ENCODE results near the gene LRP8. TPM values are rescaled to one million over a fixed set of nuclear protein-coding genes. Genes with fewer than 3 reads are reported as not detected.
A peak's percentile ranks its signal among the peaks of the same experiment; 100 is the strongest.

The LRP8 gene
- total and polyA plus RNA-seq, 2 of the 13 experiments (the other 11 are each of a cell fraction or from before 2014, with no cell fraction given): 17.3 to 17.4 TPM

GRCh38 chr1:53196485-53197290 lies 131.2 kb downstream of the LRP8 start, which contains the start of gene CPT2 (continued):
- TF ChIP-seq ZBTB7A (CRISPR knock-in tag; IDR thresholded peaks at IDR 0.05): no peak
- no peak; the same call in 1 of the 2 replicates for TF ChIP-seq MTF2 (CRISPR knock-in tag; IDR thresholded peaks at IDR 0.05; ENCODE audit: borderline replicate concordance)
- no peak; the same call in 1 of the 2 replicates for TF ChIP-seq IRF9 (CRISPR knock-in tag; IDR thresholded peaks at IDR 0.05; ENCODE audit: borderline replicate concordance)
- no peak for TF ChIP-seq CENPT (CRISPR knock-in tag; IDR thresholded peaks at IDR 0.05; ENCODE audit: low read depth)
- no peak for TF ChIP-seq NFE2 (CRISPR knock-in tag; IDR thresholded peaks at IDR 0.05)
- TF ChIP-seq SRY (CRISPR knock-in tag; IDR thresholded peaks at IDR 0.05): peak; percentile 81
- no peak for TF ChIP-seq ZNF281 (CRISPR knock-in tag; IDR thresholded peaks at IDR 0.05; ENCODE audit: borderline replicate concordance)
- no peak for TF ChIP-seq ZNF672 (CRISPR knock-in tag; IDR thresholded peaks at IDR 0.05)
- no peak for TF ChIP-seq TCF12 (IDR thresholded peaks at IDR 0.05)
- no peak for TF ChIP-seq TCF12 (CRISPR knock-in tag; IDR thresholded peaks at IDR 0.05)
- no peak for TF ChIP-seq ZNF577 (CRISPR knock-in tag; IDR thresholded peaks at IDR 0.05; ENCODE audit: borderline replicate concordance, low read depth)
- TF ChIP-seq ZNF33B (CRISPR knock-in tag; IDR thresholded peaks at IDR 0.05): no peak
- no peak for TF ChIP-seq HINFP (CRISPR knock-in tag; IDR thresholded peaks at IDR 0.05; ENCODE audit: low read depth)
- no peak for TF ChIP-seq ZNF589 (CRISPR knock-in tag; conservative IDR thresholded peaks at IDR 0.05)
- no peak for TF ChIP-seq ZFP90 (CRISPR knock-in tag; IDR thresholded peaks at IDR 0.05; ENCODE audit: borderline replicate concordance)
- no peak for TF ChIP-seq SUZ12 (IDR thresholded peaks at IDR 0.05; ENCODE audit: low read depth, low read length)
- no peak; the same call in 1 of the 2 replicates for TF ChIP-seq TGIF2 (CRISPR knock-in tag; IDR thresholded peaks at IDR 0.05)
- no peak for TF ChIP-seq ZNF883 (CRISPR knock-in tag; IDR thresholded peaks at IDR 0.05; ENCODE audit: not compliant biosample characterization)
- no peak for TF ChIP-seq ZNF546 (CRISPR knock-in tag; conservative IDR thresholded peaks at IDR 0.05)
- TF ChIP-seq ZNF263 (CRISPR knock-in tag; IDR thresholded peaks at IDR 0.05): no peak
